ENCODE results near the gene CHGA.

Gene CHGA

GRCh38 chr14:92930737-92931602 lies 8.0 kb downstream of the CHGA start:
- no peak for DNase-seq

- no peak for DNase-seq
Observed at GRCh38 chr14:92931681-92932447, 8.9 kb downstream of the CHGA start.

- DNase-seq: no peak
Observed at GRCh38 chr14:92932448-92933395, 9.8 kb downstream of the CHGA start.

- DNase-seq: no peak
Observed at GRCh38 chr14:92933481-92933880, 10.5 kb downstream of the CHGA start.

GRCh38 chr14:92934196-92935085 lies 11.5 kb downstream of the CHGA start:
- no peak for DNase-seq

GRCh38 chr14:92935446-92935845 lies 12.5 kb downstream of the CHGA start:
- DNase-seq: no peak

- DNase-seq: no peak
Observed at GRCh38 chr14:92936085-92936484, 13.1 kb downstream of the CHGA start.

GRCh38 chr14:92937051-92937937 lies 14.3 kb downstream of the CHGA start:
- no peak for DNase-seq

GRCh38 chr14:92938235-92938875 lies 15.4 kb downstream of the CHGA start:
- no peak for DNase-seq

GRCh38 chr14:92938890-92939671 lies 16.1 kb downstream of the CHGA start:
- DNase-seq: no peak

- DNase-seq: no peak
Observed at GRCh38 chr14:92939699-92940098, 16.7 kb downstream of the CHGA start.

- DNase-seq: no peak
Observed at GRCh38 chr14:92940543-92940942, 17.6 kb downstream of the CHGA start.

- DNase-seq: no peak
Observed at GRCh38 chr14:92941531-92941930, 18.6 kb downstream of the CHGA start.

GRCh38 chr14:92942136-92942535 lies 19.2 kb downstream of the CHGA start:
- no peak for DNase-seq

- DNase-seq: no peak
Observed at GRCh38 chr14:92942576-92942975, 19.6 kb downstream of the CHGA start.

- DNase-seq: no peak
Observed at GRCh38 chr14:92942976-92943710, 20.2 kb downstream of the CHGA start.

- DNase-seq: no peak
Observed at GRCh38 chr14:92943855-92944570, 21.1 kb downstream of the CHGA start.

GRCh38 chr14:92944976-92945375 lies 22.0 kb downstream of the CHGA start:
- no peak for DNase-seq

All from NK-92 treated with Interleukin-12 subunit alpha and Interleukin-12 subunit beta, amount 100 ng/mL, for 24 hours (cell line).